GM18517 (cell line): ENCODE data around the gene NUDT4B.
"Not testable (repeated sequence)": the region's sequence is repeated elsewhere in the genome, so short reads cannot be mapped to it uniquely, and the experiment has no call there.

Experiments
- ATAC-seq: cut with Tn5 transposase; IDR thresholded peaks from one replicate; pipeline ENCODE4 v1.9.1; 2021; ENCODE audit warnings: mild to moderate bottlenecking, moderate library complexity; ENCODE audit not compliant: unreplicated experiment

The NUDT4B gene

GRCh38 chr1:148748563-148749334 lies at the start of gene NUDT4B:
TSS of gene NUDT4B (plus strand) at chr1:148748774. CDS start at chr1:148748953, 179 bp downstream.
- peak; percentile 44 for ATAC-seq

DNA sequence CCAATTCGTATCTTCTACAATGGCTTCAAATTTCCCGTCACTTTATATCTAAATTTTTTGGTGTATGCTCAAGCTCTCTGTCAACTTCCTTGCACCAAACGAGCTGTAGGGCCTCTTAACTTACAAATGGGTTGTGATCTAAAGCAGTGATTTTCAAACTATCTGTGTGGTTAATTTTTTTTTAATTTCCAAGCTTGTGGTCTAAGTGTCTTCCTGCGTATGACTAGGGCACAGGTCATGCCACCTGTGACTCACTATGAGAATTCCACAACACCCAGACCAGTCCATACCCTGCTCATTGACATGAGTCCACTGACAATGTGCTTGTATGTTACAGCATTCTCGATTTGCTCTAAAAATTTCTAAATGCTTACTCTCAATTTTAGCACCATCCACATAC lies 49.2 kb upstream of the NUDT4B start:
- ATAC-seq = not testable (repeated sequence)

- ATAC-seq = not testable (repeated sequence)
Observed at GRCh38 chr1:148702242-148702641, 46.3 kb upstream of the NUDT4B start.

DNA sequence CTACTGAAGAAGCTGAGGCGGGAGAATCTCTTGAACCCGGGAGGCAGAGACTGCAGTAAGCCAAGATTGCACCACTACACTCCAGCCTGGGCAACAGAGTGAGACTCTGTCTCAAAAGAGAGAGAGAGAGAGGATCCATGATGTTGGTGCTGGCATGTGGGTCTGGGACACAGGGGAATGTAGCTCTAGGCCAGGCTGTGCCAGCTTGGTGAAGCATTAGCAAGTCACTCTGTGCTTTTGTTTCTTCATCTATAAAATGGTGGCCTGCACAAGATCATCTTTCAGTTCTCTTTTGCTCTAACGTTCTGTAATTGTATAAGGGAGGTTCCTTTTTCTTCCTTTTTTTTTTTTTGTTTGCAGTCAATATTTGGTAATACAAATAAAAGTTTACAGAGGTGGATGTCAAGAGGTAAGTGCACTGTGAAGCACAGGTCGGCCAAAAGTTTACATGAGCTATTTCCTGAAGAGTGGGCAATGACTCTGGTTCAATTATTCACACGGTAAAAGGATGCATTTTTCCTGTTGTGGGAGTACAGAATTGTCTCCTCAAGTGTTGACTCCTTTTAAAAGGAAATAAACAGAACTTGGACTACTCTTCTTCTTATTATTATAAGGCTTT lies 44.5 kb upstream of the NUDT4B start:
- ATAC-seq = not testable (repeated sequence)

- not testable (repeated sequence) for ATAC-seq
Observed at GRCh38 chr1:148705316-148705948, 43.1 kb upstream of the NUDT4B start.

- not testable (repeated sequence) for ATAC-seq
Observed at GRCh38 chr1:148708779-148709333, 39.7 kb upstream of the NUDT4B start.

DNA sequence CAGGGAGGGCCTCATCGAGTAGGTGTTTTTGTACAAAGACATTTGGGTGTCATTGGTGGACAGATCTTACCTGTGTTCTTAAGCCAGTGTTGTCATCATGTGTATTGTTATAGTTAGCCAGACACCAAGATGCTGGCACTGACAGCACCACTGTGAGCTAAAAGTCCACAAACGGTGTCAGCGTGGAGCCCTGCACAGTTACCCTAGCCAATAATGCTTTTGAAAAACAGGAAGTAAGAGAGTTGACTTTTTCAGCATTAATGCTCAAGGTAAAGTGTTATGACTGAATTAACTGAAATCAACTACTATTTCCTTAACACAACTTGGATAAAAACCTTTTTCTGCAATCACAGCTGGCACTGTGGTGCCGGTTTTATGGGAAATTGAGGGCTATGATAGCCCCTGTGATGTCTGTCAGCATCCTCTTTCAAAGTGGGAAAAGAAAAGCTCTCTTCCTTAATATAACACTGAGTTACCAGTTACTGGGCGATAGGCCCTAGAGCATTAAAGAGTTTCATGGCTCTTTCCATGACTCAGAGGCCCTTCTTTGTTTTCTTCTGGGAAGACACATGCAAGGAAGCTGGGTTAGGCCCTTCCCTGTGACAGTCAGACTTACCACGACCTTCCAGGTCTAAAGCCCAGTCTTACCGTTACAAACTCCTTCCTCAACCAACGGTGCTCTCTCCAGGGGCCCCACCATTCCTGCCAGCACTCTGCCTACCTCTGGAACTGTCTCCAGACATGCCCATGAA lies 37.6 kb upstream of the NUDT4B start:
- not testable (repeated sequence) for ATAC-seq

DNA sequence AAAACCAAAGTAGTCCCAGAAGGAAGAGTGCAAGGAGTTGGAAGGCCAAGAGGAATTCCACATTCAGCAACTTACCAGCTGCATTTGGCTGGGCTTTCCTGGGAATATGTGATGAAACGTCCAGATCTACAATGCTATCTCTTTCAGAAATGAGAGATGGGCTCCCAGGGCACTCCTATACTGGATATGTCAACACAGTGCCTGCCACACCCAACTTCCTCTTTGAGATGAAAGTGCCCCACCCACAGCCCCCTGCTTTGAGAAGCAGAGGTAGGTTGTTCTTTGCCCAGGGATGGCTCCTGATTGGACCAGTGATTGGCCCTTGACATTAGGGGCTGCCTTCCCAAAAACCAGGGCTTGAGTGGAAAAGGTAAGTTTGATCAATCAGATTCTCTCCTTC lies 36.2 kb upstream of the NUDT4B start:
- not testable (repeated sequence) for ATAC-seq

DNA sequence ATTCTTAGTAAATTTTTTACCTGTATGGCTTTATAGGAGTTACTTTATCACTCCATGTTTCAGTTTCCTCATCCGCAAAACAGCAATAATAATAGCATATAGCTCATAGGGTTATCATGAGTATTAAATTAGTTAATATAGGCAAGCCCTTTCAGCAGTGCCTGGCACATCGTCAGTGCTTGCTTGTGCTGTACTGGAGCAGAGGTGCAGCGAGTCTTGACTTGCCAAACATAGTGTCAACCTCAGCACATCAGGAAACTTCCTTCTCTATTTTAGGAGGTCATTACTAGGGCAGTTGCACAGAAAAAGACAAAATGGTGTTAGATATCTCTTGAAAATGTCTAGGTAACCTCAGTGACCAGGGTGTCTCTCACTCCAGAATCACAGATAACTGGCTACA lies 33.1 kb upstream of the NUDT4B start:
- not testable (repeated sequence) for ATAC-seq

DNA sequence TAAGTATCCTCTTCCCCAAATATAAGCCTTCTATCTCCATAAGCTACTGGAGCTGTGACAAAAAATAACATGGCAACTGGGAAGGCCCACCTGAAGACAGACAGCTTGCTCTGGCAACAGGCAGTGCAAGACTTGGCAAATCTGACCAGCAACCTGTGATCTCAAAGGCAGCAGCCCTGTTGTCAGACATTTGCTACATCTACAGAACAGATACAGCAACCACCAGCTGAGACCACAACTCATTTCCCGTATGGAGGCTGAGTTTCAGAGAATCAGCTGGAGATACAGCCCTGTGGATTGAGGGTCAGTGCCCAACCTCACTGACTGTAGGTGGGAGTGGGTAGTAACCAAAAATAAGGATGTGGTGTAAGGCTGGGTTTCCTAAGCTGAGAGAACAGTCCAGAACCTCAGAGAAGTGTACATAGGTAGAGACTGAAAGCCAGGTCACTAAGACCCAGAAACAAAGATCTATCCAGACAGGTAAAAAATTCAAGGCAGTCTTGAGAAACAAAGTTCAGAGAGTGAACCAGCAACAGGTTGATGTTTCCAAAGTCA lies 31.5 kb upstream of the NUDT4B start:
- not testable (repeated sequence) for ATAC-seq

GRCh38 chr1:148720918-148721317 lies 27.7 kb upstream of the NUDT4B start:
- ATAC-seq = not testable (repeated sequence)

- ATAC-seq = not testable (repeated sequence)
Observed at GRCh38 chr1:148722758-148723157, 25.8 kb upstream of the NUDT4B start.

- ATAC-seq = not testable (repeated sequence)
Observed at GRCh38 chr1:148723515-148723914, 25.1 kb upstream of the NUDT4B start.

GRCh38 chr1:148724872-148725271 lies 23.7 kb upstream of the NUDT4B start:
- ATAC-seq = not testable (repeated sequence)

DNA sequence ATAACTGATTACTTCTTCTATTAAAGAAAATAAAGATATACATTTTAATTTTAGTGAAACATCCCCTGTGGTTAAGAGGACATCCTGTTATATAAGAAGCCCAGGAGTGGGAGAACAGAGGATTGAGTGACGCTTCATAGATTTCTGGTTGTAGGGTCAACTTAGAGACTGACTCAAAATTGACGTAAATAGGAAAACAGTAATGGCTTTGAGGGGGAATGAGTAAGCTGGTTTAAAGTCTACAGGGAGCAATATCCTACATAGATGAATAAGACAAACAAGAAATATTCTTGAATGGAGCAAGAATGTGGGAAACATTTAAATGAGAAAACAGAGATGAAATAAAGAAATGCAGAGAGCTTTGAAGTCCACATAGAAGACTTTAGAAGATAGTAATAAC lies 20.7 kb upstream of the NUDT4B start:
- not testable (repeated sequence) for ATAC-seq

- peak; percentile 63 for ATAC-seq
Observed at GRCh38 chr1:148729128-148729527, 19.4 kb upstream of the NUDT4B start.

- ATAC-seq = not testable (repeated sequence)
Observed at GRCh38 chr1:148729541-148729940, 19.0 kb upstream of the NUDT4B start.

DNA sequence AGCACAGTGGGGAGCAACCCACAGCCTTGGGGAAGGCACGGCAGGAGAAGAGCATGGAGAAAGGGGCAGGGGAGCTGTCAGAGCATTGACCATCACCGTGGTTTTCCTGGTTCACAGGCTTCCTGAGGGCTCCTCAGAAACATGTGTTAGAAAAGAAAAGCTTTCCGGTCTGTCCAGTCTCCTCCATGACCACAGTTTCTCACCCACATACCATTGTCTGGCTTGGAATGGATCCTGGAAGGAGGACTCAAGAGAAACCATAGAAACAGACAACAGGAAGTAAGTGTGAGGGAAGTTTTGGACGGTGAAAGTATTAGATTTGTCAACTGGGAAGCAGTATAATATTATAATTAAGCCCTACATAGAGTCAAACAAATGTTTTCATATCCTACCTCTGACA lies 16.3 kb upstream of the NUDT4B start:
- ATAC-seq = not testable (repeated sequence)

- peak; percentile 77 for ATAC-seq
Observed at GRCh38 chr1:148733585-148734310, 14.8 kb upstream of the NUDT4B start.

DNA sequence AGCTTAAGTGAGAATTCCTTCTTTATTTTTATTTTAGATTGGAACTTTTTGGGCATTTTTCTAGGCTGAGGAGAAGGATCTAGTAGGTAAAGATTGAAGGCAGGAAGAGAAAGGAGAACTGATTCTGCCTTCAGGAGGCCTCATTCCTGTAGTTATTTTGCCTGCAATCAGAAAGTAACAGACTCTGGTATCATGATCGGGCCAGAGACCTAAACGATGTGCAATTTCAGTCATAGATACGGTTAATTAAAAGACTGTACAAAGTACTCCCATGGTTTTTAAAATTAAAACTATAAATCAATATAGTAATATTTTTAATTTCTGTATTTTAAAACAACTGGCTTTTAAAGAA lies 14.3 kb upstream of the NUDT4B start:
- peak; percentile 26 for ATAC-seq
